HepG2 (cell line): ENCODE results near the gene WBP1. TPM values are rescaled to one million over a fixed set of nuclear protein-coding genes. Genes with fewer than 3 reads are reported as not detected.
A peak's percentile ranks its signal among the peaks of the same experiment; 100 is the strongest.

Experiments used
- AFF4 ChIP-seq: sonication (generic); formaldehyde crosslinking; IDR thresholded peaks from 2 replicates; pipeline ENCODE4 v1.4.0; 2020; ENCODE audit warnings: missing genetic modification reagents
- ATRX ChIP-seq: sonication (generic); formaldehyde crosslinking; IDR thresholded peaks from 2 replicates; pipeline ENCODE4 v1.4.0; 2020; ENCODE audit warnings: missing genetic modification reagents, borderline replicate concordance
- FOSL2 ChIP-seq: sonication (generic); formaldehyde crosslinking; IDR thresholded peaks from 2 replicates; pipeline ENCODE4 v1.4.0; 2020; ENCODE audit warnings: missing genetic modification reagents
- FOXK1 ChIP-seq: sonication (generic); formaldehyde crosslinking; IDR thresholded peaks from 2 replicates; pipeline ENCODE4 v1.4.0; 2020; ENCODE audit warnings: low read depth, missing genetic modification reagents, borderline replicate concordance
- GFI1 ChIP-seq: sonication (generic); formaldehyde crosslinking; IDR thresholded peaks from 2 replicates; pipeline ENCODE4 v1.5.0; 2020; ENCODE audit warnings: missing genetic modification reagents, mild to moderate bottlenecking, borderline replicate concordance
- GRHL1 ChIP-seq: sonication (generic); formaldehyde crosslinking; conservative IDR thresholded peaks from 2 replicates; pipeline ENCODE4 v1.8.0; 2022; ENCODE audit warnings: missing genetic modification reagents
- JDP2 ChIP-seq: sonication (generic); formaldehyde crosslinking; IDR thresholded peaks from 2 replicates; pipeline ENCODE4 v1.8.1; 2022; ENCODE audit warnings: missing genetic modification reagents, borderline replicate concordance
- MTERF4 ChIP-seq: sonication (generic); formaldehyde crosslinking; IDR thresholded peaks from 2 replicates; pipeline ENCODE4 v1.8.0; 2023; ENCODE audit warnings: mild to moderate bottlenecking, missing genetic modification reagents
- NFE2L1 ChIP-seq: sonication (generic); formaldehyde crosslinking; IDR thresholded peaks from 2 replicates; pipeline ENCODE4 v1.4.0; 2020; ENCODE audit warnings: missing genetic modification reagents, mild to moderate bottlenecking, borderline replicate concordance
- RBAK ChIP-seq: sonication (generic); formaldehyde crosslinking; IDR thresholded peaks from 2 replicates; pipeline ENCODE4 v1.5.1; 2020; ENCODE audit warnings: mild to moderate bottlenecking, missing genetic modification reagents
- REPIN1 ChIP-seq: sonication (generic); formaldehyde crosslinking; IDR thresholded peaks from 2 replicates; pipeline ENCODE4 v1.8.0; 2022; ENCODE audit warnings: missing genetic modification reagents, low read depth, mild to moderate bottlenecking, borderline replicate concordance
- SRF ChIP-seq: IDR thresholded peaks from 2 replicates; pipeline ENCODE4 v1.6.1; 2011; ENCODE audit warnings: mild to moderate bottlenecking, low read depth, low read length, moderate library complexity
- TARDBP ChIP-seq: sonication (generic); formaldehyde crosslinking; IDR thresholded peaks from 2 replicates; pipeline ENCODE4 v1.8.0; 2022; ENCODE audit warnings: mild to moderate bottlenecking, missing genetic modification reagents
- TEAD3 ChIP-seq: optimal IDR thresholded peaks from 2 replicates; pipeline ENCODE3; 2016; ENCODE audit warnings: borderline replicate concordance
- TFAP4 ChIP-seq: sonication (generic); IDR thresholded peaks from 2 replicates; pipeline ENCODE4 v1.6.1; 2016; ENCODE audit warnings: low read depth, borderline replicate concordance
- TFDP1 ChIP-seq: IDR thresholded peaks from 2 replicates; pipeline ENCODE4 v1.6.1; 2016; ENCODE audit warnings: missing compliant biosample characterization, missing genetic modification reagents, borderline replicate concordance
- ZC3H4 ChIP-seq: sonication (generic); formaldehyde crosslinking; IDR thresholded peaks from 2 replicates; pipeline ENCODE4 v1.4.0; 2020; ENCODE audit warnings: missing genetic modification reagents, borderline replicate concordance
- ZNF121 ChIP-seq: sonication (generic); formaldehyde crosslinking; IDR thresholded peaks from 2 replicates; pipeline ENCODE4 v1.5.0; 2020; ENCODE audit warnings: mild to moderate bottlenecking, missing genetic modification reagents
- ZNF180 ChIP-seq: sonication (generic); formaldehyde crosslinking; IDR thresholded peaks from 2 replicates; pipeline ENCODE4 v1.4.0; 2020; ENCODE audit warnings: low read depth, missing genetic modification reagents, borderline replicate concordance
- ZNF225 ChIP-seq: sonication (generic); formaldehyde crosslinking; IDR thresholded peaks from 2 replicates; pipeline ENCODE4 v1.4.0; 2020; ENCODE audit warnings: mild to moderate bottlenecking, missing genetic modification reagents
- ZNF709 ChIP-seq: sonication (generic); formaldehyde crosslinking; IDR thresholded peaks from 2 replicates; pipeline ENCODE4 v1.5.0; 2020; ENCODE audit warnings: mild to moderate bottlenecking, missing genetic modification reagents
- polyA plus RNA-seq, 8 experiments: library from polyadenylated mRNA; depleted of rRNA in 3 of 8; stranded (reverse) in 7 of 8; unstranded in 1 of 8; fragments of >200 nt; fragmentation: Illumina TruSeq in 4 of 8; extraction: Trizol in 4 of 8; gene quantifications; 2 replicates each; pipeline versions ENCODE4 v1.2.1 to v1.2.3, GENCODE V29; 2011 to 2016; ENCODE audit warnings: low read depth in 4 of 8, missing spikeins in 1 of 8, mixed read lengths in 1 of 8; ENCODE audit not compliant: insufficient read depth in 1 of 8
- total RNA-seq, 5 experiments: library from RNA; depleted of rRNA; stranded (reverse); fragments of >200 nt; fragmentation: Illumina TruSeq; extraction: Trizol; gene quantifications; 2 replicates each; pipeline ENCODE4 v1.2.3, GENCODE V29; 2016; ENCODE audit warnings: low read depth in 1 of 5

Gene WBP1
- total and polyA plus RNA-seq, 2 of the 13 experiments (the other 11 are each of a cell fraction or from before 2014, with no cell fraction given): 38.8 to 85.7 TPM

GRCh38 chr2:74413001-74413698 is 45.1 kb upstream of the WBP1 start (continued):
- TF ChIP-seq TARDBP (CRISPR knock-in tag) (no peak), ZNF121 (CRISPR knock-in tag) (0 out of 2 replicates have a peak, but pooled peaks have one; percentile 23), ATRX (CRISPR knock-in tag) (no peak), ZNF709 (peak; percentile 57), TEAD3 (CRISPR knock-in tag) (peak; percentile 86), ZC3H4 (CRISPR knock-in tag) (no peak), FOSL2 (CRISPR knock-in tag) (peak; percentile 20; the same call in 1 of the 2 replicates), RBAK (no peak), TFDP1 (CRISPR knock-in tag) (peak; percentile 9; the same call in 1 of the 2 replicates), GFI1 (no peak; the same call in 1 of the 2 replicates), FOXK1 (no peak), MTERF4 (no peak), TFAP4 (no peak), AFF4 (no peak), GRHL1 (CRISPR knock-in tag) (no peak), REPIN1 (CRISPR knock-in tag) (no peak), JDP2 (no peak), ZNF225 (CRISPR knock-in tag) (0 out of 2 replicates have a peak, but pooled peaks have one; percentile 38), SRF (no peak), ZNF180 (CRISPR knock-in tag) (no peak), NFE2L1 (CRISPR knock-in tag) (no peak)
